AG09309 (cell line): ENCODE data around the gene SMTN.

ENCODE experiments used
- DNase-seq: peaks from one replicate; pipeline ENCODE4 v3.0.0-alpha.2; 2010; ENCODE audit warnings: low read depth
- H3K4me3 ChIP-seq: 2 replicates; pipeline ENCODE4 v1.5.1; 2011; ENCODE audit warnings: mild to moderate bottlenecking, low read depth, low read length, moderate library complexity; ENCODE audit not compliant: control insufficient read depth
- CTCF ChIP-seq: IDR thresholded peaks from 2 replicates; pipeline ENCODE4 v1.5.1; 2011; ENCODE audit warnings: mild to moderate bottlenecking, low read depth, low read length, inconsistent platforms; ENCODE audit not compliant: insufficient read depth, control insufficient read depth; ENCODE audit errors: missing control alignments

The SMTN gene

GRCh38 chr22:31045900-31046538, 35.1 kb upstream of the SMTN start:
- H3K4me3 ChIP-seq: no peak overlapping the region
- no peak for DNase-seq
- no peak for TF ChIP-seq CTCF

- TF ChIP-seq CTCF: no peak
- no peak overlapping the region for H3K4me3 ChIP-seq
- no peak for DNase-seq
Measured at GRCh38 chr22:31046539-31047226, 34.4 kb upstream of the SMTN start.

GRCh38 chr22:31048570-31048969, 32.5 kb upstream of the SMTN start:
- no peak for TF ChIP-seq CTCF
- H3K4me3 ChIP-seq: no peak overlapping the region
- DNase-seq: no peak

GRCh38 chr22:31049815-31050420, 31.2 kb upstream of the SMTN start:
- TF ChIP-seq CTCF: no peak
- no peak overlapping the region for H3K4me3 ChIP-seq
- DNase-seq: no peak

GRCh38 chr22:31055117-31055634, 25.9 kb upstream of the SMTN start:
- DNase-seq: no peak
- TF ChIP-seq CTCF: no peak
- no peak overlapping the region for H3K4me3 ChIP-seq

GRCh38 chr22:31055635-31056159, 25.4 kb upstream of the SMTN start:
- DNase-seq: peak; percentile 92
- no peak overlapping the region for H3K4me3 ChIP-seq
- TF ChIP-seq CTCF: no peak
